Iris pigment epithelial cell (primary cell): ENCODE measurements around the gene RGP1.

Experiments used
- DNase-seq: peaks from one replicate; pipeline ENCODE4 v3.0.0-alpha.2; 2011; ENCODE audit warnings: low read depth

Gene RGP1

DNA sequence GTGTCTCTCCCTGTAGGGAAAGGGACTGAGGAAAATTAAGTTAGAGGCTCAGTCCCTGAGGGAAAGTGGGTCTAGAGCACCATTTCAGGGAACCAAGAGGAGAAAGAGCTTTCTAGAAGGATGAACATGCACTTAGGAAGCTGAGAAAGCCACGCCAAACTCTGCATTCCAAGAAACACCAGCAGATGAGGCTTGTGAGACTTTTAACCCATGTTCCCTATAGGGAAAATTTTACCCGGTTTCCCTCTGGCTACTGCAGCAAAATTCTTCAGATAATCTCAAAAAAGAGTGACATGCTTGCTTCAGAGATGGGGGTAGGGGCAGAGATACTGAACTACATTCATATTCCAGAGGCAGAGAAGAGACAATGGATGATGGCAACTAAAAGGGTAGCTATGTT lies 25.7 kb upstream of the RGP1 start:
- no peak for DNase-seq

DNA sequence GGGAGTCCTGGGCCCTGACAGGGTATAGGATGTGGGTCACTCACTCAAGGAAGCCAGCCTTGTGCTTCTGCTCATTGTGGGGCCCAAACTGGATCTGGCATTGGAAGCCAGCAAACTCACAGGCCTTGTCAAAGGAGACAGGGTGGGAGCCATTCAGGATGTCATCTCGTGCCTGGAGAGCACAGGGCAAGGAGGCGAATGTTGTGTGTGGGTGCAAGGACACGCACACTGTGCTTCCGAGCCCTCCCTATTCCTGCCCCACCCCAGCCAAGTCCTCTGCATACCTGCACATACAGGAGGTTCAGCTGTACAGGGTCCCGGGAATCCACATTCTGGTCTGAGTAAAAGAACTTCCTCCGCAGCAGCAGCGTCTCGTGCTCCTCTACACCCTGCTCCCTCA lies 25.2 kb upstream of the RGP1 start:
- no peak for DNase-seq

- DNase-seq = no peak
Measured at GRCh38 chr9:35725362-35725761, 23.7 kb upstream of the RGP1 start.

DNA sequence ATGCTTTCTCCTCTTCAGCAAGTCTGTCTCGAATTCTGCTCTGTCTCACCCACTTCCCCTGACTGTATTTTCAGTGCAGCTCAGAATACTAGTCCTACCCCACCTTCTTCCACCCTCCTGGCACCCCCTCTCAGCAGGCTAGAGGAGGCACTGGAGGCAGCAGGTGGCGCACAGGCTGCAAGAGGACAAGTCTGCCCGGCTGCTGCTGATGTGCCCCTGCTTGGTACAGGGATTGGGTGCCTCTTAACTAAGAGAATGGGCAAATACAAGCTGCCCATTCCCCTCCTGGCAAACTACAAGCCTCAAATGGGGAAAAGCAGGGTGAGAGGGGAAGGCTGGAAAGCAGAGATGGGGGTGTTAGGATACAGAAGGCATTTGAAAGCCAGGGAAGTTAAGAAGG lies 22.2 kb upstream of the RGP1 start:
- peak; percentile 65 for DNase-seq

- DNase-seq = no peak
Measured at GRCh38 chr9:35727676-35728040, 21.4 kb upstream of the RGP1 start.

- DNase-seq = peak; percentile 87
Measured at GRCh38 chr9:35728041-35728971, 20.8 kb upstream of the RGP1 start.

DNA sequence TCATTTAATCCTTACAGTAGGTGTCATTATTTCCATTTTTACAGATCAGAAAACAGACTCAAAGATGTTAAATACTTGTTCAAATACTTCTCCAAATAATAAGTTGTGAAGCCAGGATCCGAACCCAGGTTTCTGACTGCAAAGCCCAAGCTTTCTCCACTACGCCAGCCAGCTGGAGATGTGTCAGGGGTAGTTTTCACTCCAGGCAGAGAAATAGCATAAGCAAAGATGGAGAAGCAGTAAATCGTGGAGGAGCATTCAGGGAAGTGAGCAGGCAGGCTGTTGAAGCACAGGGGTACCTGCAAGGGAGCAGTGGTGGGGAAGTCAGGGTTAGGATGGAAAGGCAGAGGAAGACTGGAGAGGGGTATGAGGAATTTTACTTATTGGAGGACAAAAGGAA lies 20.0 kb upstream of the RGP1 start:
- no peak for DNase-seq

DNA sequence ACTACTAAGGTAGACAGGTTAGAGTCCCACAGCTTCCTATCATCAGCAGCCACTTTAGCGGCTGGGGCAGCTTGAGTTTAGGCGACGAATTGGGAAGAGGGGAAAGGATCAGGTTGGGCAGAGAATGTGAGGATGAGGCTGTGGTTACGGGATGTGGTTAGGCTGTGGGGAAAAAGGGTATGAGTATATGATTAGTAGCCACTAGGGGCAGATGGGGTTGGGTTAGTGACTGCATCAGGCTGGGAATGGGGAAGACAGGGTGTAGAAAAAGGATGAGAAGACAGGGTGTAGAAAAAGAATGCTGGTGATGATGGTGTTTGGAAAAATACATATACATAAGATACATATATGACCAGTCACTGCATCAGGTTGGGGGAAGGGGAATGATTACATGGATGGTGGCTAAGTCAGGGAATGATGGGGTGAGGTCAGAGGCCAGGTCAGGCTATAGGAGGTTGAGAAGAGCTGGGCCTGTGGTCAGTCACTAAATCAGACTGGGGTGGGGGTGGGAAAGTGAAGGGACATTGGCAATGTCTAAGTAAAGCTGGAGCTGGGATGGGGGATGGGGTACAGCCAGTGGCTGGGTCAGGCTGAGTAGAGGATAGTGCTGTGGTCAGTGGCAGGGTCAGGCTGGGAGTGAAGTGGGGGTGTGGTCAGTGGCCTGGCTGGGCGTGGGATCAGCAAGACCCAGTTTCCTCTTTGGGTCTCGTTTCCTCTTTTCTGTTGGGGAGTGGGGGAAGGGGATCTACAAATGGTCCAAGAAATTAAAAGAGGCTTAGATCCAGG lies 19.2 kb upstream of the RGP1 start:
- DNase-seq = peak; percentile 85

DNA sequence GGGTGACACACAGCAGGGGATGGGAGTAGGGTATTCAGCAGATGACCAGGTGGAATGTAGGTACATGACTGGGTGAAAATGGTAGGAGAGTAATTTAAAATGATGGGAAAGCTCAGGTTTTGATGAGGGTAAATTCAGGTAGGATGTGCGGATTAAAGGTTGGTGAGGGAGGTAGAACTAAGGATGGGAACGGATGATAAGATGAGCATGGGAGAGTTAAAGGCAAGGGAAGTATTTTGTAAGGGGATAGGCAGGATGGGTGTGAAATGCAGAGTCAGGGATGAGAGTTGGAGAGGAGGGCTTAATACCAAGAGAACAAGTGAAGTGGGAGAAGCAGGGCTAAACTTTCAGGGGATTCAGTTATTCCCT lies 18.6 kb upstream of the RGP1 start:
- no peak for DNase-seq

GRCh38 chr9:35731415-35732184 lies 17.5 kb upstream of the RGP1 start:
- DNase-seq = peak; percentile 13

DNA sequence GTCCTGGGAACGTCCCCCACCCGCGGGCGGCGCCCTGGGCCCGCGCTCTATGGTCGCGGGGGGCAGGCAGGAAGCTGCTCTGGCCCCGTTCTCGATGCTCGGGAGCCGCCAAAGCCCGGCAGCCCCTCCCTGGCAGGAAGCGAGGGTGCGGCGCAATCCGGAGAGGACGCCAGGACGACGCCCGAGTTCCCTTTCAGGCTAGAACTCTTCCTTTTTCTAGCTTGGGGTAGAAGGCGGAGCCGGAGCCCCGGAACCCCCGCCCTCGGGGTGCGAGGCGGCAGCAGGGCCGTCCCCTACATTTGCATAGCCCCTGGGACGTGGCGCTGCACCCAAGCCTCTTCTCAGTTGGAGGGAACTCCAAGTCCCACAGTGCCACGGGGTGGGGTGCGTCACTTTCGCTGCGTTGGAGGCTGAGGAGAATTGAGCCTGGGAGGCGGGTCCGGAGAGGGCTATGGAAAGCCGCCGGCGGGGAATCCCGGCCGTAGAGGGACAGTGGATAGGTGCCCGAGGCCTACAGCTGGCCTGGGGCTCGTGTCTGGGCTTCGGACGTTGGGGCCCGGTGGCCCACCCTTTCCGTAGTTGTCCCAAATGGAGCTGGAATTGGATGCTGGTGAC lies 16.8 kb upstream of the RGP1 start, which contains the start of the genes CREB3 and TLN1:
Gene CREB3 (plus strand): TSS at position 482 of the 615 bp plus-strand sequence. CDS start 107 bp downstream, at position 589.
Gene TLN1 (minus strand): TSS at position 11 of the 615 bp plus-strand sequence. CDS start 6,501 bp downstream, outside the sequence.
- DNase-seq = peak; percentile 100

DNA sequence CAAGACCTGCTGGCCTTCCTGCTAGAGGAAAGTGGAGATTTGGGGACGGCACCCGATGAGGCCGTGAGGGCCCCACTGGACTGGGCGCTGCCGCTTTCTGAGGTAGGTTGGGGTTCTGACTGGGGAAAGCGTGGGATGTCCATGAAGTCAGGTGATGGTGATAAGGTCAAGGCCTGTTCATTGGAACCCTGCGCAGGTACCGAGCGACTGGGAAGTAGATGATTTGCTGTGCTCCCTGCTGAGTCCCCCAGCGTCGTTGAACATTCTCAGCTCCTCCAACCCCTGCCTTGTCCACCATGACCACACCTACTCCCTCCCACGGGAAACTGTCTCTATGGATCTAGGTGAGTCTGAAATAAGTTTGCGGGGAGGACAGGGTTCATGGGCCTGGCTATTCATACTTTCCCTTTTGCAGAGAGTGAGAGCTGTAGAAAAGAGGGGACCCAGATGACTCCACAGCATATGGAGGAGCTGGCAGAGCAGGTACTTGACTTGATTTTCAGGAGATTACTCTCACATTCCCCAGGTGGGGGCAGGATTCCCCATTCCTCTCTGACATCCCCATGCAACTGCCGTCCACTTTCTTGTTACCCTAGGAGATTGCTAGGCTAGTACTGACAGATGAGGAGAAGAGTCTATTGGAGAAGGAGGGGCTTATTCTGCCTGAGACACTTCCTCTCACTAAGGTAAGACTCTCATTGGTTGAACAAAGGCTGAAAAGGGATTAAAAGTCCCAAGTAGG lies 16.1 kb upstream of the RGP1 start:
- peak; percentile 81 for DNase-seq

GRCh38 chr9:35734096-35734495 lies 15.0 kb upstream of the RGP1 start:
- DNase-seq = peak; percentile 44

- DNase-seq = peak; percentile 85
Measured at GRCh38 chr9:35736201-35736633, 12.9 kb upstream of the RGP1 start.

DNA sequence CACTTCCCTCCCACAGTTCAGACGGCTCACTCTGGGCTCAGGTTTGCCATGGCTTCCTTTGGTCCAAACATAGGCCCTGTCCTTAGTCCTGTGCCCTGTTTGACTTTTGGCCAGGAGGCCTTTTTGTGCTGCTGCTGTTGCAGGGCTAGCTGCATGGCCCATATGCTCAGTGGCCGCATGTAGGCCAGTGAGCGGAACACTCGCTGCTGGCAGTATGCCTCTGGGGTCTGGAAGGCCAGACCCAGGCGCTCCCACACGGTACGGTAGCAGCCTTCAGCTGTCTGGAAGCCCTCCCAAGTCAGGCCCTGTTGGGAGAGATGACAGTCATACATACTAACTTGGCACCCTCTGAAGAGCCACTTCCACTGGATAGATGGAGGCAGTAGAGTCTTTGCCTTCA lies 11.9 kb upstream of the RGP1 start:
- DNase-seq = no peak

DNA sequence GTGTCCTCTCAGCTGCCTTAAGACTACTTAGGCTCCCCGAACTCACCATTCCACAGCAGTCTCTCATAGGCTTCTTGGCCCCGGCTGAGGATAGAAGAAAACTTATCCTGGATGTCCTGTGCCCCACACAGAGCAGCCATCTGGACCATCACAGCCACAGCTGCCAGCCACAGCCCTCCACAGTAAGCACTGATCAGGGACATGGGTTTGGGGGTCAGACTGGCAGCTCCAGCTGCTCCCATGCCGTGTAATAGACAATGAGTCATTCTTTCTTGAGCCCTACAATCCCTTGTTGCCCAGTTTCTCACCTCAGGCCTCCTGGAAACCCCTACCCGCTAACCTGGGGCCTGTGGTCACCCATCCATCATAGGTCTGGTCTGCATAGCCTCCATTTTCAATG lies 10.9 kb upstream of the RGP1 start:
- no peak for DNase-seq

- DNase-seq = no peak
Measured at GRCh38 chr9:35738924-35739323, 10.2 kb upstream of the RGP1 start.

DNA sequence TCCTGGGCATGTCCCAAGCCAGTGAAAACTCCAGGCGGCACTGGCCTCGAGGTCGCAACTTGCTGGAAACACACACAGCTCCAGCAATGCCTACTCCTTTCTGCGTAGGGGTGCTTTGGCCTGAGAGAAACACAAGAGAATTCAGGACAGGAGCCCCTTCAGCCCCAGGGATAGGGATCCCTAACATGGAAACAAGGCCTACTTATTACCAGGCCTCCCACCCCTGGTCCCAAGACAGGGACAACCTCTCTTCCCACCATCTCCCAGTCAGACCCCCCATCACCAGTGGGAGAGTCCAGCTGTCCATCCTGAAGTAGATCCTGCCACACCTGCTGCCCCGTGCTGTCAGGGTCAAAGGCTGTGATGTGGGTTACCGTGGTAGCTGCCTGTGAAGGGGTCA lies 8.8 kb upstream of the RGP1 start:
- DNase-seq = no peak

GRCh38 chr9:35741740-35742139 lies 7.3 kb upstream of the RGP1 start:
- DNase-seq = no peak

GRCh38 chr9:35743452-35743851 lies 5.6 kb upstream of the RGP1 start:
- DNase-seq = no peak

DNA sequence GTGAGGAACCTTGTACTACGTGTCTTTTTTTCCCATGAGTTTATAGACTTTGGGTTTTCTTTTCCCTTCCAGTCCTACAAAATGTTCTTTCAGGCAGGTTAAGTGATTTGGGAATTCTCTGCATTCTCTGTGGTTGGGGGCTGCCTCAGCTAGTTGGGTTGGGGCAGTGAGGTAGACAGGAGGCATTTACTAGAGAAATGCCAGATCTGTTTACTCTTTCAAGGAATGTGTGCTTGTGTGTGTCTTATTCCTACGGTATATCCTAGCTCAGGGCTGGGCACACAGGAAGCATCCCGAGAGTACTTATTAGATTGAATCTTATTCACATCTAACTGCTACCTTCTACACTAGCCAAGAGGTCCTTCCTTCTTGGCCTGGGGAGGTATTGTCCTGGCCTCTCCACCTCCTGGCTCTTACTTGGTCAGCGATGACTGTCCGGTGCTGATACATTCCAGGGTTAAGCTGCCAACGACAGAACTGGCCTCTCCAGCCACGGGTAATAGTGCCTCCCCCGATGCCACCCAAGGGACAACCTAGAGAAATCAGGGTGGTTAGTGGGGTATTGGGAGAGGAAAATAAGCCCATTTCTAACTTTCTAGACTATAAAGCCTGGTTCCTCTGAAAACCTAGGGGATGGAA lies 5.1 kb upstream of the RGP1 start:
- no peak for DNase-seq
